ENCODE data around the gene CFAP46.
"Not testable (repeated sequence)": the region's sequence is repeated elsewhere in the genome, so short reads cannot be mapped to it uniquely, and the experiment has no call there.

The CFAP46 gene

GRCh38 chr10:132898391-132899053 is 43.8 kb downstream of the CFAP46 start:
- no peak for DNase-seq

GRCh38 chr10:132897516-132898381 is 44.6 kb downstream of the CFAP46 start:
- no peak for DNase-seq

DNA sequence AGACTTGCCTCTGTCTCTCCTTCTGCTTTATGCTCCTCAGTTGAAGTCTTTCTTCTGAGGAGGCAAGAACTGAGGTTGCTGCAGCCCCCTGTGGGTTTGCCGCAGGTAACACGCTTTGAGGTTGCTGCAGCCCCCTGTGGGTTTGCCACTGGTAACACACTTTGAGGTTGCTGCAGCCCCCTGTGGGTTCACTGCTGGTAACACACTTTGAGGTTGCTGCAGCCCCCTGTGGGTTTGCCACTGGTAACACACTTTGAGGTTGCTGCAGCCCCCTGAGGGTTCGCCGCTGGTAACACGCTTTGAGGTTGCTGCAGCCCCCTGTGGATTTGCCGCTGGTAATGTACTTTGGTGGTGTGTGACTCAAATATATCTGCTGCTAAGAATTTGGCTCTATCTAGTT is 48.6 kb downstream of the CFAP46 start:
- not testable (repeated sequence) for DNase-seq

- DNase-seq: no peak
Observed at GRCh38 chr10:132893090-132893489, 49.3 kb downstream of the CFAP46 start.

DNA sequence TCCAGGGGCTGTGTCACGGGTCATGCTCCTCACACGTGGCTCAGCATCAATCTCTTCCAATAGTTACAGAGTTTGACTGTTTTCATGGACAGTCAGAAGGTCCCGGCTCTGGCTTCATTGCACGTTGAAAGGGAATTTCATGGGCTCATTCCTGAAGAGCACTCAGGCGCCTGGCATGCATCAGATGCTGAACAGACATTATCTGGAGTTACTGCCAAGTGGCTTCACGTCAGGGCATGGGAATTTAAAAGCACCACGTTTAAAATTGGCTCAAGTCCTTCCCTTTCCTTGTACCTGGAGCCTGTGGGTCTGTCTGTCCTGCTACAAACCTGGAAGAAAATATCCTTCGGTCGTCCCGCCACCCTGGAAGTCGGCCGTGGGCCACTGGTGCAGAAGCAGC is 50.4 kb downstream of the CFAP46 start:
- no peak for DNase-seq

- no peak for DNase-seq
Observed at GRCh38 chr10:132891368-132891767, 51.0 kb downstream of the CFAP46 start.

- no peak for DNase-seq
Observed at GRCh38 chr10:132890301-132890700, 52.1 kb downstream of the CFAP46 start.

- no peak for DNase-seq
Observed at GRCh38 chr10:132889556-132889955, 52.8 kb downstream of the CFAP46 start.

- DNase-seq: no peak
Observed at GRCh38 chr10:132888898-132889490, 53.4 kb downstream of the CFAP46 start.

- DNase-seq: not testable (repeated sequence)
Observed at GRCh38 chr10:132888446-132888845, 53.9 kb downstream of the CFAP46 start.

- DNase-seq: no peak
Observed at GRCh38 chr10:132886211-132887099, 55.9 kb downstream of the CFAP46 start.

- no peak for DNase-seq
Observed at GRCh38 chr10:132885451-132886210, 56.7 kb downstream of the CFAP46 start.

DNA sequence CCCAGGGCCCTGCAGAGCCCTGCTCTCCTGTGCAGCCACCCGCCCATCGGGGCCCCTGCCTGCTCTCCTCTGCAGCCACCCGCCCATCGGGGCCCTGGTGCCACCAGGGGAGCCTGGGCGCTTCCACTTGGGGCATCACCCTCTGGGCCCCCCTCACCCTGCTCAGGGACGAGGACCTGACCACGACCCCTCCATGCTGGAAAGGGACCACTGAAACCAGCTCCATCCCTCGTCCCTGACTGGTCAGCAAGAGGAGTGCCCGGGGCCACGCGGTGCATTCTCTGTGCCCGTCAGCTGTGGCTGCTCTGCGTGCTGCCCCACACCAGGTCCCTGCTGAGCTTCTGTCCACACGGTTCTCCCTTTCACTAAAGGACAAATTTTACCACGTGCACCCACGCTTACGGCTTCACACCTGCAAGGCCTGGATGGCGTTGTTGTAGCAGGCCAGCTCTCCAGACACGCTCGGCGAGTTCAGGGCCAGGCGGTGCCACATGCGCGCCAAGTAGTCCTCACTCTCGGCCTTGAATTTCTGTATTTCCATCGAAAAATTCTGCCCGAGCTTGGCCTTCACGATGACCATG is 57.6 kb downstream of the CFAP46 start:
- no peak for DNase-seq

GRCh38 chr10:132884041-132884440 is 58.3 kb downstream of the CFAP46 start:
- DNase-seq: no peak

GRCh38 chr10:132883391-132883881 is 58.9 kb downstream of the CFAP46 start:
- no peak for DNase-seq

DNA sequence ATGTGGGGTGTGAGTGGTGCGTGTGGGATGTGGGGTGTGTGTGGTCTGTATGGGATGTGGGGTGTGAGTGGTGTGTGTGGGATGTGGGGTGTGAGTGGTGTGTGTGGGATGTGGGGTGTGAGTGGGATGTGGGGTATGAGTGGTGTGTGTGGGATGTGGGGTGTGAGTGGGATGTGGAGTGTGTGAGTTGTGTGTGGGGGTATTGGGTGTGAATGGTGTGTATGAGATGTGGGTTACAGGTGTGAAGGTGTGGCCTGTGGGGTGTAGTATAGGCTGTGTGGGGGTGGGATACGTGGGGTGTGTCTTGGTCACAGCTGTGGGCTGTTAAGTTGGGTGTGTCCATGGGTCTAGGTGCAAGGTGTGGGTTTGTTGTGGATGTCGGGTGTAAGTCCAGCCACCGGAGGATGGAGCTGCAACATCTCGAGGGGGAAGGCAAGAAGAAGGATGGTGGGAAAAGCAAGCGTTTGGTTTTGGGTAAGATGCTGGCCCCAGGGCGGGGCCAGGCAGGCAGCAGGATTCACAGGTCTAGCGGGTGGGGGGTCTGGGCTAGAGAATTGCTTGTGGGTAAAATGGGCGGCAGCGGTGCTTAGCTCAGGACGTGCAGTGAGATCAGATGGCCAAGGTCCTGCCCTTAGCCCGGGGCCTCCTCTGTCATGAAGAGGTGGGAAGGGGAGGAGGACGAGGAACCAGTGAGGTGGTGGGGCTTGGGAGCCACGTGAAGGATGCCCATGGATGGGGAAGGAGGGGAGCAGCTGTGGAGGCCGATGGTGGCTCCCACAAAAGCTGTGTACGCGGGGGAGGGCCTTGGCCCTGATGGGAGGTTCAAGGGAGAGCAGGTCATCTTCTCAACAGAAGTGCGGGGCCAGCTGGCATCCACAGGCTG is 60.1 kb downstream of the CFAP46 start:
- no peak for DNase-seq

GRCh38 chr10:132881186-132881920 is 61.0 kb downstream of the CFAP46 start:
- no peak for DNase-seq

GRCh38 chr10:132880128-132880981 is 62.0 kb downstream of the CFAP46 start:
- DNase-seq: no peak
